ENCODE data around the gene SCN7A.

Gene SCN7A

DNA sequence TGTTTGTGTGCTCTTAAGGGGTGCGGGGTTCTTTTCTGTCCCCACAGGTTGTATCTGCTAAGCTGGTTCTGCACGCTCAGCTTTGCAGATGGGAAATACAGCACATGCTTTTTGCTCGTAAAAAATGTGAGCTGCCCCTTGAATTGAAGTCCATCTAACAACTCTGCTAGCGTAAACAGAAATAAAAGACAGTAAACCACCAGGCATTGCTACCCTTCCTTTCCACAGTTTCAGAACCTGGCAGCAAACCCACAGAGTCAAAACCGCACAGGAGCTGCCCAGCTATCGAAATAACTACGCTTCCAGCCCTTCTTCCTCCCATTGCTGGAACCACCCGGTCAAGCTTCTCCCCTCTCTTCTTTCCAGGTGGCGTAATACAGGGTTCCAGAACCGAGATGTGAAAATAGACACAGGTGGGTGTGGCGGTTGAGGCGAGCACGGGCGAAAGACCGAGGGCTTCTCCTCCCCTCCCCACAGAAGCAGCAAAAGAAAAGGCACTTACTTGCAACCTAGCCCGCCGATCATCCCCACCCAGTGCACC, 118.8 kb downstream of the SCN7A start:
- Histone ChIP-seq H4K20me1 (ENCODE audit: insufficient read depth, low read length) (no peaks in the 10 kb centered on the region), H3K4me2 (ENCODE audit: low read length) (no peak overlapping the region), H3K36me3 (replicated peaks; ENCODE audit: low read depth, low read length) (no peaks in the 10 kb centered on the region), H3K9ac (ENCODE audit: low read length) (no peak overlapping the region), H3K79me2 (ENCODE audit: low read length) (no peaks in the 10 kb centered on the region), H3K27me3 (ENCODE audit: low read depth, low read length) (no peaks in the 10 kb centered on the region; the same call in 1 of the 2 replicates), H3K9me3 (ENCODE audit: insufficient read depth, low read length) (no peaks in the 10 kb centered on the region), H3K27ac (ENCODE audit: low read length) (no peak overlapping the region), H3K4me3 (ENCODE audit: low read length) (no peak overlapping the region), H3K4me1 (ENCODE audit: low read length) (no peaks in the 10 kb centered on the region), H2AFZ (ENCODE audit: low read depth, low read length) (no peak overlapping the region)
- no peak for TF ChIP-seq EZH2phosphoT487 (IDR thresholded peaks at IDR 0.05; ENCODE audit: low read depth)

- Histone ChIP-seq H2AFZ (ENCODE audit: low read depth, low read length) (no peak overlapping the region), H3K27ac (ENCODE audit: low read length) (no peak overlapping the region), H3K4me2 (ENCODE audit: low read length) (no peak overlapping the region)
These were observed 120.1 kb downstream of the SCN7A start for GRCh38 chr2:166373951-166374350.

DNA sequence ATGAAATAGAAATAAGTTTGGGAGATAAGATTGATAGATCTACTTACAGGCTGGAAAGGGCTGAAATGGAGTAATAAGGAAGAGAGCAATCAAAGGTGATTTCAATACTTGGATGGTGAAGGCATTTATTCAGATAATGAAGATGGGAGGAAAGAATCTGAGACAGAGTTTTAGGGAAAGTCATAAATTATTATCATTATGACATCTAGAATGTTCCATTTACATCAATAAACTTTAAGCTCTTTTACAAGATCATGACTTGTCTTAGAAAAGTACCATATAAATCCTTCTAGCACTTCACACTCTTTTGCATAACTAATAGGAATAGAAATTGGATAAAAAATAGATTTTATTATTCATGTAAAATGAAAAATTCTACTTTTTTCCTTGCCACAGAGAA, 120.5 kb downstream of the SCN7A start:
- H3K9ac ChIP-seq (ENCODE audit: low read length): no peak overlapping the region
- H4K20me1 ChIP-seq (ENCODE audit: insufficient read depth, low read length): no peaks in the 10 kb centered on the region
- H3K9me3 ChIP-seq (ENCODE audit: insufficient read depth, low read length): no peaks in the 10 kb centered on the region

More at GRCh38 chr2:166373951-166374350, 120.1 kb downstream of the SCN7A start:
- Histone ChIP-seq H4K20me1 (ENCODE audit: insufficient read depth, low read length) (no peaks in the 10 kb centered on the region), H3K27me3 (ENCODE audit: low read depth, low read length) (no peaks in the 10 kb centered on the region), H3K4me1 (ENCODE audit: low read length) (no peaks in the 10 kb centered on the region), H3K9me3 (ENCODE audit: insufficient read depth, low read length) (no peaks in the 10 kb centered on the region), H3K9ac (ENCODE audit: low read length) (no peak overlapping the region), H3K79me2 (ENCODE audit: low read length) (no peaks in the 10 kb centered on the region), H3K4me3 (ENCODE audit: low read length) (no peak overlapping the region), H3K36me3 (replicated peaks; ENCODE audit: low read depth, low read length) (no peaks in the 10 kb centered on the region)
- TF ChIP-seq CTCF (IDR thresholded peaks at IDR 0.05; ENCODE audit: low read depth, low read length) (no peak), EZH2phosphoT487 (IDR thresholded peaks at IDR 0.05; ENCODE audit: low read depth) (no peak)

DNA sequence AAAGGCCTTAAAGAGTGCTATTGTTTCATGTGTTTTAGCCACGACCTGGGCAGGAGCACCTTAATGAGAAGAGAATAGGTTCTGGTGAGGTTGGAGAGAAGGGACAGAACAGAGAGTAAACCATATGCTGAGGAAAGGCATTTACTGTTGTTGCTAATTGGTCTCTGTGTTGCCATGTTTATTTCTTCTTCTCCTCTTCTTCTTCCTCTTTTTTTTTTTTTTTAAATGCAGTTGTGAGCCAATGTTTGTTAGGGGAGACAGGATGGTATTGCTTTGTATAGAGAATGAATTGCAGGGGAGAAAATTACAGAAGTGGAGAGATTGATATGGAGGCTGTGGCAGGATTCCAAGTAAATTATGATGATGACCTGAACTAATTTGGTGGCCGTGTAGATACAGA, 120.9 kb downstream of the SCN7A start:
- Histone ChIP-seq H3K9me3 (ENCODE audit: insufficient read depth, low read length) (no peaks in the 10 kb centered on the region), H3K27me3 (ENCODE audit: low read depth, low read length) (no peaks in the 10 kb centered on the region), H4K20me1 (ENCODE audit: insufficient read depth, low read length) (no peaks in the 10 kb centered on the region), H3K79me2 (ENCODE audit: low read length) (no peaks in the 10 kb centered on the region), H2AFZ (ENCODE audit: low read depth, low read length) (no peak overlapping the region), H3K4me1 (ENCODE audit: low read length) (no peaks in the 10 kb centered on the region), H3K27ac (ENCODE audit: low read length) (no peak overlapping the region), H3K4me3 (ENCODE audit: low read length) (no peak overlapping the region), H3K4me2 (ENCODE audit: low read length) (no peak overlapping the region), H3K36me3 (replicated peaks; ENCODE audit: low read depth, low read length) (no peaks in the 10 kb centered on the region), H3K9ac (ENCODE audit: low read length) (no peak overlapping the region)
- TF ChIP-seq CTCF (IDR thresholded peaks at IDR 0.05; ENCODE audit: low read depth, low read length) (no peak), EZH2phosphoT487 (IDR thresholded peaks at IDR 0.05; ENCODE audit: low read depth) (no peak)

More for the DNA sequence above, 120.5 kb downstream of the SCN7A start:
- TF ChIP-seq CTCF (IDR thresholded peaks at IDR 0.05; ENCODE audit: low read depth, low read length): no peak
- no peak for TF ChIP-seq EZH2phosphoT487 (IDR thresholded peaks at IDR 0.05; ENCODE audit: low read depth)
- no peak overlapping the region for H3K4me3 ChIP-seq (ENCODE audit: low read length)
- H3K4me1 ChIP-seq (ENCODE audit: low read length): no peaks in the 10 kb centered on the region
- H3K27me3 ChIP-seq (ENCODE audit: low read depth, low read length): no peaks in the 10 kb centered on the region
- H3K4me2 ChIP-seq (ENCODE audit: low read length): no peak overlapping the region
- no peak overlapping the region for H2AFZ ChIP-seq (ENCODE audit: low read depth, low read length)
- H3K27ac ChIP-seq (ENCODE audit: low read length): no peak overlapping the region
- H3K36me3 ChIP-seq (replicated peaks; ENCODE audit: low read depth, low read length): no peaks in the 10 kb centered on the region
- H3K79me2 ChIP-seq (ENCODE audit: low read length): no peaks in the 10 kb centered on the region

All from OCI-LY3 (cell line).